HL-60 (cell line): ENCODE data around the gene PNLIPRP3.

Source experiments
- DNase-seq, 2 experiments: peaks; one replicate each; pipeline ENCODE4 v3.0.0-alpha.2; 2010 to 2020; ENCODE audit warnings: low read depth in 1 of 2, low spot score in 1 of 2
- H3K27ac ChIP-seq: fragments of 250-450 bp; sonication (Bioruptor Pico); replicated peaks from 2 replicates; pipeline ENCODE4 v1.5.1; 2020; ENCODE audit warnings: mild to moderate bottlenecking, moderate library complexity
- H3K27me3 ChIP-seq: fragments of 250-450 bp; sonication (Bioruptor Pico); 2 replicates; pipeline ENCODE4 v1.5.1; 2021; ENCODE audit warnings: mild to moderate bottlenecking, moderate library complexity; ENCODE audit not compliant: insufficient read depth, poor library complexity, severe bottlenecking
- H3K4me3 ChIP-seq: replicated peaks from 2 replicates; pipeline ENCODE4 v1.5.1; 2011; ENCODE audit warnings: mild to moderate bottlenecking, control low read depth, low read length; ENCODE audit not compliant: insufficient read depth
- CTCF ChIP-seq: IDR thresholded peaks from one replicate; pipeline ENCODE4 v1.5.1; 2011; ENCODE audit warnings: low read length, control low read depth, inconsistent platforms; ENCODE audit not compliant: insufficient read depth
- GABPA ChIP-seq: IDR thresholded peaks from 2 replicates; pipeline ENCODE4 v1.6.1; 2012; ENCODE audit warnings: low read depth
- POLR2AphosphoS5 ChIP-seq: IDR thresholded peaks from 2 replicates; pipeline ENCODE4 v1.6.1; 2012; ENCODE audit warnings: low read depth
- REST ChIP-seq: IDR thresholded peaks from 2 replicates; pipeline ENCODE4 v1.6.1; 2012; ENCODE audit warnings: low read depth; ENCODE audit not compliant: insufficient replicate concordance
- SPI1 ChIP-seq: IDR thresholded peaks from 2 replicates; pipeline ENCODE4 v1.6.1; 2012; ENCODE audit warnings: low read depth, mild to moderate bottlenecking, borderline replicate concordance

The PNLIPRP3 gene

DNA sequence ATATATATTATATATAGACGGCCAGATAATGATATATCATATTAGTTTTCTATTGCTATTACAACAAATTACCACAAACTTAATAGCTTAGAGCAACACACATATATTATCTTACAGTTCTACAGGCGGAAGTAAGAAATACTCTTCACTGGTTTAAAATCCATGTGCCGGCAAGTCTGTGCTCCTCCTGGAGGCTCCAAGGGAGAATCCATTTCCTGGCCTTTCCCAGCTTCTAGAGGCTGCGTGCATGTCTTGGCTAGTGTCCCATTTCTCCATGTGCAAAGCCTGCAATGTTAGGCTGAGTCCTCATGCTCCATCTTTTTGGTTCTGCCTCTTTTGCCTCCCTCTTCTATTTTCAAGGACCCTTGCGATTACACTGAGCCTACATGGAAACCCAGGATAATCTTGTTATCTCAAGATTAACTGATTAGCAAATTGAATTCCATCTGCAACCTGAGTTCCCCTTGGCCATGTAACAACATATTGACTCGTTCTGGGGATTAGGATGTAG, 23.9 kb upstream of the PNLIPRP3 start:
- Histone ChIP-seq H3K27me3 (no peaks in the 10 kb centered on the region), H3K27ac (no peak overlapping the region), H3K4me3 (no peak overlapping the region)
- no peak for DNase-seq
- TF ChIP-seq POLR2AphosphoS5 = no peak

GRCh38 chr10:116408719-116409118, 18.9 kb upstream of the PNLIPRP3 start:
- H3K27ac ChIP-seq = no peak overlapping the region

GRCh38 chr10:116410351-116410750, 17.3 kb upstream of the PNLIPRP3 start:
- Histone ChIP-seq H3K27me3 (no peaks in the 10 kb centered on the region), H3K27ac (no peak overlapping the region), H3K4me3 (no peak overlapping the region)
- no peak for DNase-seq
- no peak for TF ChIP-seq SPI1
- TF ChIP-seq CTCF = no peak
- TF ChIP-seq GABPA = no peak

More at GRCh38 chr10:116408719-116409118, 18.9 kb upstream of the PNLIPRP3 start:
- Histone ChIP-seq H3K4me3 (no peak overlapping the region), H3K27me3 (no peaks in the 10 kb centered on the region)
- no peak for DNase-seq
- TF ChIP-seq POLR2AphosphoS5 (no peak), REST (no peak), CTCF (no peak), GABPA (no peak), SPI1 (no peak)

DNA sequence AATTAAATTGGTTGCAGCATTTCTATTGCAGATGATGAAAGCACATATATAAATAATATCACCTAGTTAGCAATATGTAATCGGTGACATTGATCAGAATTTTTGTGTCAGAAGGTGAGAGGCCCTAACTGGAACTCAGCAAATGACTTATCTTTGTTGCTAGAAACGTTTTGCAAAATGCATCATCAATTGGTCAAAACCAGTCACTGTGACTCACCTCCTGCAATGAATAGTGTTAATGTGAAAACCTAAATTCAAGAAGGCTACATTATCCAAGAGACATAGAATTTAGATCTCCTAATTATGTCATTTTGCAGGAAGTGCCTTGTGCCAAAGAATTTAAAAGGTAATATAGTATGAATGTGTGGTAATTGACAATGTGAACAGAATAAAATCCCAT, 9.8 kb upstream of the PNLIPRP3 start:
- no peak for DNase-seq
- H3K27ac ChIP-seq = no peak overlapping the region

DNA sequence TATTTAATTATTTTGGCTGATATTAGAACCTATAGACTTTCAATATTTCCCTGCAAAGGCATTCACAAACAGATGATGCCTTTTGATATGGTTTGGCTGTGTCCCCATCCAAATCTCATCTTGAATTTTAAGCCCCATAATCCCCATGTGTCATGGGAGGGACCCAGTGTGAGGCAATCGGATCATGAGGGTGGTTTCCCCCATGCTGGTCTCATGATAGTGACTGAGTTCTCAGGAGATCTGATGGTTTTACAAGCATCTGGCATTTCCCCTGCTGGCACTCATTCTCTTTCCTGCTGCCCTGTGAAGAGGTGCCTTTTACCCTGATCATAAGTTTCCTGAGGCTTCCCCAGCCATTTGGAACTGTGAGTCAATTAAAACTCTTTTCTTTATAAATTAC, 9.3 kb upstream of the PNLIPRP3 start:
- DNase-seq = no peak
- TF ChIP-seq SPI1 (no peak), CTCF (no peak), POLR2AphosphoS5 (no peak), REST (no peak), GABPA (no peak)
- H3K27me3 ChIP-seq = no peaks in the 10 kb centered on the region
- no peak overlapping the region for H3K27ac ChIP-seq
- no peak overlapping the region for H3K4me3 ChIP-seq

More for the DNA sequence above, 9.8 kb upstream of the PNLIPRP3 start:
- H3K27me3 ChIP-seq = no peaks in the 10 kb centered on the region
- H3K4me3 ChIP-seq = no peak overlapping the region
- TF ChIP-seq SPI1 (no peak), GABPA (no peak)
